MCF 10A (cell line): ENCODE results near the gene KRTAP5-5. TPM values are rescaled to one million over a fixed set of nuclear protein-coding genes. Genes with fewer than 3 reads are reported as not detected.

Source experiments
- BruUV-seq: library from RNA; stranded (reverse); fragments of 400-500 nt; replicated peaks from 2 replicates; lab custom pipeline; 2021; lab: Mats Ljungman, UMichigan
- CTCF ChIA-PET: fragments of 300-600 bp; sonication (Branson Sonifier 250); formaldehyde crosslinking; extraction: SDS; loops from one replicate; lab custom pipeline; 2021; ENCODE audit warnings: antibody characterized with exemption, inconsistent platforms; lab: Yijun Ruan, JAX
- POLR2A ChIA-PET: fragments of 300-600, 350-650 bp; sonication (Branson Sonifier 250); formaldehyde crosslinking; extraction: SDS; loops from one replicate; lab custom pipeline; 2020; ENCODE audit warnings: antibody characterized with exemption, inconsistent platforms; lab: Yijun Ruan, JAX
- DNase-seq: peaks from one replicate; pipeline ENCODE4 v3.0.0-alpha.2; 2018; ENCODE audit not compliant: unreplicated experiment
- H3K27ac Mint-ChIP-seq: one replicate; pipeline ENCODE4 v1.8.0; 2022; ENCODE audit warnings: mild to moderate bottlenecking, low read depth, mixed read lengths; ENCODE audit not compliant: unreplicated experiment
- H3K27me3 Mint-ChIP-seq: one replicate; pipeline ENCODE4 v1.8.0; 2022; ENCODE audit warnings: mixed read lengths; ENCODE audit not compliant: insufficient read depth, unreplicated experiment
- H3K36me3 Mint-ChIP-seq: one replicate; pipeline ENCODE4 v1.8.0; 2022; ENCODE audit warnings: mild to moderate bottlenecking, moderate library complexity, mixed read lengths; ENCODE audit not compliant: insufficient read depth, unreplicated experiment
- H3K4me1 Mint-ChIP-seq: one replicate; pipeline ENCODE4 v1.8.0; 2022; ENCODE audit warnings: mixed read lengths; ENCODE audit not compliant: insufficient read depth, unreplicated experiment
- H3K4me3 Mint-ChIP-seq: one replicate; pipeline ENCODE4 v1.8.0; 2022; ENCODE audit warnings: mild to moderate bottlenecking, moderate library complexity, mixed read lengths; ENCODE audit not compliant: unreplicated experiment
- H3K9me3 Mint-ChIP-seq: one replicate; pipeline ENCODE4 v1.8.0; 2022; ENCODE audit warnings: mixed read lengths; ENCODE audit not compliant: unreplicated experiment
- CTCF ChIP-seq: fragments of 200-600 bp; IDR thresholded peaks from one replicate; pipeline ENCODE4 v1.8.0; 2022; ENCODE audit warnings: antibody characterized with exemption, mild to moderate bottlenecking; ENCODE audit not compliant: unreplicated experiment
- intact Hi-C: fragments of 100-400 bp; cut with micrococcal nuclease; formaldehyde crosslinking; loops from 2 replicates; pipeline ENCODE4 v1.14.1; 2022
- total RNA-seq: library from RNA; stranded (reverse); gene quantifications from 2 replicates; pipeline ENCODE4 v1.2.3, GENCODE V29; 2022

The KRTAP5-5 gene
- total RNA-seq, 1 experiment from 2014 or later, result not detected

DNA sequence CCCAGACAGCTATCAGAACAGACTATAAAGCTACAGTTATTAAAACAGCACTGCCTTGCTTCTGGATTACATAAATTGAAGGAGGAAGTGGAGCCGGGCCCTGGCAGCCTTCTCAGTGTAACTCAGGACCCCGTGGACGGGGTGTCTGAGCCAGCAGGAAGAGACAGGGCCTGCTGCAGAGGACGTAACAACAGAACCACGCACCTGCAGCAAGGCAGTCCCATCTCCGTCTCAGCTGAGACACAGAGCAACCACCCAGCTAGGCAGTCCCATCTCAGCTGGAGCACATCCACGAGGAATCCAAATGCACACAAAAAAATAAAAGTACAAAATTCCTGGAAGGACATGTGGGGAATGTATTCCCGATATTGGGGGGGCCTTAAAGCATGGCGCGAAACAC, 50.3 kb downstream of the KRTAP5-5 start:
- no peak for DNase-seq
- H3K36me3 Mint-ChIP-seq, result no peaks in the 10 kb centered on the region
- no peaks in the 10 kb centered on the region for H3K4me1 Mint-ChIP-seq
- no peak for TF ChIP-seq CTCF
- POLR2A ChIA-PET, result no interaction called here
- intact Hi-C loops, result no loop called here
- CTCF ChIA-PET, result interaction anchor here (0.6 to 6.4 kb wide), 5 partner anchors 14 to 471 kb away, joined by 3 to 44 read pairs (median 6); no protein-coding TSS in a partner anchor
- peaks cover 25% of the 10 kb centered on the region for H3K27me3 Mint-ChIP-seq
- H3K9me3 Mint-ChIP-seq, result no peaks in the 10 kb centered on the region
- no peak overlapping the region for H3K4me3 Mint-ChIP-seq
- no TSS peak for BruUV-seq
- no peak overlapping the region for H3K27ac Mint-ChIP-seq

Other genes starting within 250 kb of the KRTAP5-5 start
- gene BRSK2, start 239.8 kb upstream of the KRTAP5-5 start, total RNA-seq, result 0.34 and 0.44 TPM in 2 replicates
- gene MOB2, start 143.0 kb upstream of the KRTAP5-5 start, total RNA-seq, result 20.1 and 20.2 TPM in 2 replicates
- gene DUSP8, start 57.5 kb upstream of the KRTAP5-5 start, total RNA-seq, result 10.4 and 17.6 TPM in 2 replicates
- gene KRTAP5-1, start 44.5 kb upstream of the KRTAP5-5 start, total RNA-seq, result not detected in 2 replicates
- gene KRTAP5-2, start 31.5 kb upstream of the KRTAP5-5 start, total RNA-seq, result not detected in 2 replicates
- gene KRTAP5-3, start 21.3 kb upstream of the KRTAP5-5 start, total RNA-seq, result not detected in 2 replicates
- not detected in 2 replicates for gene KRTAP5-4, start 7.6 kb upstream of the KRTAP5-5 start, total RNA-seq
- gene KRTAP5-6, start 67.4 kb downstream of the KRTAP5-5 start, total RNA-seq, result not detected in 2 replicates
- gene IFITM10, start 120.8 kb downstream of the KRTAP5-5 start, total RNA-seq, result 1.9 and 2.0 TPM in 2 replicates
- 366 and 367 TPM in 2 replicates for gene CTSD, start 134.2 kb downstream of the KRTAP5-5 start, total RNA-seq
- gene SYT8, start 205.2 kb downstream of the KRTAP5-5 start, total RNA-seq, result 141 and 308 TPM in 2 replicates
- gene TNNI2, start 209.2 kb downstream of the KRTAP5-5 start, total RNA-seq, result 43.3 and 77.7 TPM in 2 replicates
- gene LSP1, start 223.3 kb downstream of the KRTAP5-5 start, total RNA-seq, result 3.3 and 3.7 TPM in 2 replicates